PC-3 (cell line): ENCODE measurements around the gene TLE5.

Source experiments
- CTCF ChIP-seq: fragments of 300-600 bp; sonication (generic); conservative IDR thresholded peaks from 2 replicates; pipeline ENCODE4 v1.5.1; 2017; ENCODE audit warnings: antibody characterized with exemption, low read depth, mild to moderate bottlenecking, low read length
- EZH2phosphoT487 ChIP-seq: fragments of 300-600 bp; sonication (generic); IDR thresholded peaks from 2 replicates; pipeline ENCODE4 v1.6.1; 2018; ENCODE audit warnings: mild to moderate bottlenecking, antibody characterized with exemption, low read length, borderline replicate concordance

GRCh38 chr19:3098141-3098514 lies 35.8 kb upstream of the TLE5 start:
- TF ChIP-seq CTCF (no peak), EZH2phosphoT487 (no peak)
